ENCODE data around the gene ETS2.
A peak's percentile ranks its signal among the peaks of the same experiment; 100 is the strongest.

The ETS2 gene

GRCh38 chr21:38816400-38816977, 10.8 kb downstream of the ETS2 start:
- H3K27me3 ChIP-seq: no peaks in the 10 kb centered on the region
- peaks cover 16 to 18% of the 10 kb centered on the region in 2 experiments for H3K4me1 ChIP-seq (ENCODE audit: control insufficient read depth in 1 of 2, insufficient read depth in 1 of 2, low read depth in 1 of 2, low read length in 1 of 2)
- H3K9me3 ChIP-seq: no peaks in the 10 kb centered on the region
- no peak overlapping the region for H3K4me3 ChIP-seq (ENCODE audit: low read depth in 1 of 2, low read length in 1 of 2)
- no peak overlapping the region for H3K27ac ChIP-seq
- TF ChIP-seq CTCF (IDR thresholded peaks at IDR 0.05): no peak
- peaks cover 96% of the 10 kb centered on the region for H3K36me3 ChIP-seq

- Histone ChIP-seq H3K36me3 (peaks cover 98% of the 10 kb centered on the region), H3K27me3 (no peaks in the 10 kb centered on the region), H3K27ac (no peak overlapping the region), H3K4me1 (ENCODE audit: control insufficient read depth in 1 of 2, insufficient read depth in 1 of 2, low read depth in 1 of 2, low read length in 1 of 2) (peaks cover 10 to 13% of the 10 kb centered on the region in 2 experiments), H3K4me3 (ENCODE audit: low read depth in 1 of 2, low read length in 1 of 2) (no peak overlapping the region), H3K9me3 (no peaks in the 10 kb centered on the region)
- no peak for TF ChIP-seq CTCF (IDR thresholded peaks at IDR 0.05)
Observed at GRCh38 chr21:38817371-38818324, 11.9 kb downstream of the ETS2 start.

GRCh38 chr21:38818325-38818723, 12.6 kb downstream of the ETS2 start:
- Histone ChIP-seq H3K27me3 (no peaks in the 10 kb centered on the region), H3K9me3 (no peaks in the 10 kb centered on the region), H3K27ac (no peak overlapping the region), H3K4me3 (ENCODE audit: low read depth in 1 of 2, low read length in 1 of 2) (no peak overlapping the region), H3K4me1 (ENCODE audit: control insufficient read depth in 1 of 2, insufficient read depth in 1 of 2, low read depth in 1 of 2, low read length in 1 of 2) (peaks cover 10 to 13% of the 10 kb centered on the region in 2 experiments), H3K36me3 (peaks cover 98% of the 10 kb centered on the region)
- TF ChIP-seq CTCF (IDR thresholded peaks at IDR 0.05): no peak

- Histone ChIP-seq H3K4me1 (ENCODE audit: control insufficient read depth in 1 of 2, insufficient read depth in 1 of 2, low read depth in 1 of 2, low read length in 1 of 2) (peaks cover 10 to 13% of the 10 kb centered on the region in 2 experiments), H3K36me3 (peaks cover 98% of the 10 kb centered on the region), H3K27me3 (no peaks in the 10 kb centered on the region), H3K9me3 (no peaks in the 10 kb centered on the region), H3K4me3 (ENCODE audit: low read depth in 1 of 2, low read length in 1 of 2) (no peak overlapping the region), H3K27ac (no peak overlapping the region)
- no peak for TF ChIP-seq CTCF (IDR thresholded peaks at IDR 0.05)
Observed at GRCh38 chr21:38819051-38819718, 13.5 kb downstream of the ETS2 start.

GRCh38 chr21:38819719-38820159, 14.0 kb downstream of the ETS2 start:
- peaks cover 98% of the 10 kb centered on the region for H3K36me3 ChIP-seq
- peak overlapping the region; percentile 61 for H3K27ac ChIP-seq
- H3K27me3 ChIP-seq: no peaks in the 10 kb centered on the region
- TF ChIP-seq CTCF (IDR thresholded peaks at IDR 0.05): no peak
- no peaks in the 10 kb centered on the region for H3K9me3 ChIP-seq
- H3K4me3 ChIP-seq (ENCODE audit: low read depth in 1 of 2, low read length in 1 of 2): no peak overlapping the region
- peaks cover 10 to 13% of the 10 kb centered on the region in 2 experiments for H3K4me1 ChIP-seq (ENCODE audit: control insufficient read depth in 1 of 2, insufficient read depth in 1 of 2, low read depth in 1 of 2, low read length in 1 of 2)
